Uterus (tissue), 4 donors: ENCODE measurements around the gene RAB8A. TPM values are rescaled to one million over a fixed set of nuclear protein-coding genes. Genes with fewer than 3 reads are reported as not detected.
"Not testable (repeated sequence)": the region's sequence is repeated elsewhere in the genome, so short reads cannot be mapped to it uniquely, and the experiment has no call there.

Source experiments
- DNase-seq, 2 donors: peaks; one replicate each; pipeline ENCODE4 v3.0.0-alpha.2; 2019 to 2020
- H3K27ac ChIP-seq, 2 donors: fragments of 200-600 bp; sonication (generic); 1 replicate in 1 of 2; 2 replicates in 1 of 2; pipeline ENCODE4 v1.5.1; 2016 to 2018
- H3K27me3 ChIP-seq, 2 donors: fragments of 200-600 bp; sonication (generic); one replicate each; pipeline ENCODE4 v1.5.1; 2018 to 2019; ENCODE audit warnings: control low read depth in 1 of 2
- H3K36me3 ChIP-seq, 2 donors: fragments of 200-600 bp; sonication (generic); one replicate each; pipeline ENCODE4 v1.5.1; 2019; ENCODE audit warnings: control low read depth in 1 of 2
- H3K4me1 ChIP-seq, 2 donors: fragments of 200-600 bp; sonication (generic); one replicate each; pipeline ENCODE4 v1.5.1; 2018 to 2019; ENCODE audit warnings: control low read depth in 1 of 2
- H3K4me3 ChIP-seq, 2 donors: fragments of 200-600 bp; sonication (generic); 1 replicate in 1 of 2; 2 replicates in 1 of 2; pipeline ENCODE4 v1.5.1; 2018 to 2019; ENCODE audit warnings: mild to moderate bottlenecking in 1 of 2
- H3K9me3 ChIP-seq, 2 donors: fragments of 200-600 bp; sonication (generic); one replicate each; pipeline ENCODE4 v1.5.1; 2019; ENCODE audit warnings: control low read depth in 1 of 2
- POLR2A ChIP-seq, 2 donors: fragments of 450-650 bp; IDR thresholded peaks; one replicate each; pipeline ENCODE4 v1.6.1; 2016; ENCODE audit warnings: antibody characterized with exemption in 2 of 2, mild to moderate bottlenecking in 1 of 2, moderate library complexity in 1 of 2
- intact Hi-C: fragments of 100-400 bp; cut with DNase I; formaldehyde crosslinking; loops from one replicate; pipeline ENCODE4 v1.15.1; 2023; ENCODE audit warnings: low total_unique reads
- total RNA-seq, 4 donors: library from RNA; depleted of rRNA in 3 of 4; stranded (reverse); fragments of >200 nt in 3 of 4; gene quantifications; one replicate each; pipeline versions ENCODE4 v1.1.0 to v1.2.4, GENCODE V29; 2014 to 2023
- TF ChIP-seq, protein P1 (sequence below), 4 experiments: fragments of 200-600 bp in 2 of 4; fragments of 450-650 bp in 2 of 4; sonication (generic) in 2 of 4; IDR thresholded peaks; one replicate each; pipeline ENCODE4 v1.5.1; 2016 to 2019; ENCODE audit warnings: antibody characterized with exemption in 4 of 4, mild to moderate bottlenecking in 2 of 4, moderate library complexity in 1 of 4
- donor health status: DM: yes; HTN: yes; CAD: no.

The RAB8A gene
- total RNA-seq, 4 donors from 2014 or later, result 13.3 to 67.4 (median 40.7) TPM

DNA sequence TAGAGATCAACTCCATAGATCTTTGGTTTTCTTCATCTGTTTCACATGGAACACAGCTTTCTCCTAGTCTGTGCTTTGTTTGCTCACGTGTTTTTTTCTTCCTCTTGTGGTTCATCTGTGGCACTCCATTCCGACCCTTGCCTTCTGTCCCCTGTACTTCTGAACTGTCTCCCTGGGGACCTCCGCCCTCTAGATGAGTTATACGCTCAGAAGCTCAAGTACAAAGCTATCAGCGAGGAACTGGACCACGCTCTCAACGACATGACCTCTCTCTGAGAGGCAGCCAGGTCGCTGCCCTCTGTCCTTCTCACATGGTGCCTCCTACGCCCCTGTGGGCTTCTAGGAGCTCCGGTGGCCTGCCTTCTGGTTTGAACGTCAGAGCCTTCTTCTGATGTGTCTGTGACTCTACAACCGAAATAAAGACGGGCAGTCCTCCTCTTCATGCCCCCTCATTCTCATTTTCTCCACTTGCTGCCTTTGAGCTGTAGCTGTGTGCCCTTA is 16.6 kb upstream of the RAB8A start:
- no peaks in the 10 kb centered on the region for H3K36me3 ChIP-seq
- no peak for TF ChIP-seq POLR2A (IDR thresholded peaks at IDR 0.05)
- TF ChIP-seq, protein P1, sequence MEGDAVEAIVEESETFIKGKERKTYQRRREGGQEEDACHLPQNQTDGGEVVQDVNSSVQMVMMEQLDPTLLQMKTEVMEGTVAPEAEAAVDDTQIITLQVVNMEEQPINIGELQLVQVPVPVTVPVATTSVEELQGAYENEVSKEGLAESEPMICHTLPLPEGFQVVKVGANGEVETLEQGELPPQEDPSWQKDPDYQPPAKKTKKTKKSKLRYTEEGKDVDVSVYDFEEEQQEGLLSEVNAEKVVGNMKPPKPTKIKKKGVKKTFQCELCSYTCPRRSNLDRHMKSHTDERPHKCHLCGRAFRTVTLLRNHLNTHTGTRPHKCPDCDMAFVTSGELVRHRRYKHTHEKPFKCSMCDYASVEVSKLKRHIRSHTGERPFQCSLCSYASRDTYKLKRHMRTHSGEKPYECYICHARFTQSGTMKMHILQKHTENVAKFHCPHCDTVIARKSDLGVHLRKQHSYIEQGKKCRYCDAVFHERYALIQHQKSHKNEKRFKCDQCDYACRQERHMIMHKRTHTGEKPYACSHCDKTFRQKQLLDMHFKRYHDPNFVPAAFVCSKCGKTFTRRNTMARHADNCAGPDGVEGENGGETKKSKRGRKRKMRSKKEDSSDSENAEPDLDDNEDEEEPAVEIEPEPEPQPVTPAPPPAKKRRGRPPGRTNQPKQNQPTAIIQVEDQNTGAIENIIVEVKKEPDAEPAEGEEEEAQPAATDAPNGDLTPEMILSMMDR (IDR thresholded peaks at IDR 0.05), result no peak
- intact Hi-C loops, result no loop called here

GRCh38 chr19:16096280-16096855 is 15.3 kb upstream of the RAB8A start:
- intact Hi-C loops, result no loop called here
- H3K27ac ChIP-seq, result peak overlapping the region; percentile 36 to 50
- no peaks in the 10 kb centered on the region for H3K27me3 ChIP-seq
- H3K36me3 ChIP-seq, result no peaks in the 10 kb centered on the region
- no peak overlapping the region for H3K4me3 ChIP-seq
- TF ChIP-seq, protein P1 (IDR thresholded peaks at IDR 0.05), result no peak
- TF ChIP-seq POLR2A (IDR thresholded peaks at IDR 0.05), result no peak
- H3K9me3 ChIP-seq, result no peaks in the 10 kb centered on the region
- no peak for DNase-seq
- H3K4me1 ChIP-seq, result no peaks in the 10 kb centered on the region

More for the DNA sequence above, 16.6 kb upstream of the RAB8A start:
- H3K4me1 ChIP-seq, result no peaks in the 10 kb centered on the region
- H3K27me3 ChIP-seq, result no peaks in the 10 kb centered on the region
- H3K9me3 ChIP-seq, result no peaks in the 10 kb centered on the region
- H3K27ac ChIP-seq, result peak overlapping the region; percentile 49 to 50
- H3K4me3 ChIP-seq, result no peak overlapping the region
- DNase-seq, result peak in 1 of 2 donors; percentile 54

GRCh38 chr19:16098416-16098768 is 13.3 kb upstream of the RAB8A start:
- intact Hi-C loops, result no loop called here
- Histone ChIP-seq H3K4me3 (no peak overlapping the region), H3K27me3 (no peaks in the 10 kb centered on the region), H3K9me3 (no peaks in the 10 kb centered on the region), H3K36me3 (no peaks in the 10 kb centered on the region), H3K27ac (no peak overlapping the region), H3K4me1 (no peaks in the 10 kb centered on the region)
- no peak for DNase-seq
- TF ChIP-seq, protein P1 (IDR thresholded peaks at IDR 0.05), result no peak
- no peak for TF ChIP-seq POLR2A (IDR thresholded peaks at IDR 0.05)

- H3K4me3 ChIP-seq, result no peak overlapping the region
- H3K27me3 ChIP-seq, result no peaks in the 10 kb centered on the region
- TF ChIP-seq, protein P1 (IDR thresholded peaks at IDR 0.05), result no peak
- no peak for TF ChIP-seq POLR2A (IDR thresholded peaks at IDR 0.05)
- H3K27ac ChIP-seq, result no peak overlapping the region
- no peaks in the 10 kb centered on the region for H3K9me3 ChIP-seq
- intact Hi-C loops, result no loop called here
- H3K36me3 ChIP-seq, result no peaks in the 10 kb centered on the region
- no peaks in the 10 kb centered on the region for H3K4me1 ChIP-seq
- no peak for DNase-seq
These were observed 12.9 kb upstream of the RAB8A start for GRCh38 chr19:16098821-16099220.

DNA sequence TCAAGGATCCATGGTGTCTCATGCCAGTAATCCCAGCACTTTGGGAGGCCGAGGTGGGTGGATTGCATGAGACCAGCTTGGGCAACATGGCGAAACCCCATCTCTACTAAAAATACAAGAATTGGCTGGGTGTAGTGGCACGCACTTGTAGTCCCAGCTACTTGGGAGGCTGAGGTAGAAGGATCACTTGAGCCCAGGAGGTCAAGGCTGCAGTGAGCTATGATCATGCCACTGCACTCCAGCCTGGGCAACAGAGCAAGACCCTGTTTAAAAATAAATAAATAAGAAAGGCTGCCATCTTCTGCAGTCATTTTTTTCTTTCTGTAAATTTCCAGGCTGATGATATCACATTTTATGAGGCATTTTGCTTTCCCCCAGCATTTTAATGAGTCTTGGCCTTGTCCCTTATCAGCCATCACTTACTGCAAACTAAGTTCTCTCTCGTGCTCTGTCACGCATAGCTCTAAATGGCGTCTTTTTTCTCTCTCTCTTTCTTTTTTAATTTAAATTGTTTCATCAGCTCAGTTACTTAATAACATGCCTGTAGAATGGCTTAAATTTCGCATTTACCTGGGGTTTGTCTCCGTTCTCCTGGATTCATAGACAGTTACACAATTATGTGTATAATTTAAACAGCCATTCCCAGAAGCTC is 12.2 kb upstream of the RAB8A start:
- intact Hi-C loops, H3K36me3 ChIP-seq, DNase-seq, H3K27me3 ChIP-seq, H3K9me3 ChIP-seq, H3K4me1 ChIP-seq, H3K4me3 ChIP-seq: not testable (repeated sequence)
- peak overlapping the region in 1 of 2 donors; percentile 7 for H3K27ac ChIP-seq
